Spleen (tissue), 11 donors: ENCODE measurements around the gene NIPSNAP2. TPM values are rescaled to one million over a fixed set of nuclear protein-coding genes. Genes with fewer than 3 reads are reported as not detected.

Experiments
- DNase-seq: peaks from one replicate; pipeline ENCODE4 v3.0.0-alpha.2; 2020
- H3K27ac ChIP-seq, 8 donors: fragments of 200-600 bp; sonication (generic) in 7 of 8; 1 replicate in 4 of 8; 2 replicates in 4 of 8; pipeline versions ENCODE4 v1.5.0 to v1.8.0; 2016 to 2021; ENCODE audit warnings: inconsistent platforms in 4 of 8, mild to moderate bottlenecking in 4 of 8, moderate library complexity in 1 of 8
- H3K27me3 ChIP-seq, 7 donors: fragments of 200-600 bp; sonication (generic) in 6 of 7; replicated peaks in 1 of 7; 1 replicate in 4 of 7; 2 replicates in 3 of 7; pipeline versions ENCODE4 v1.5.0 to v1.8.0; 2016 to 2021; ENCODE audit warnings: inconsistent platforms in 3 of 7, mild to moderate bottlenecking in 1 of 7
- H3K36me3 ChIP-seq, 6 donors: fragments of 200-600 bp; sonication (generic) in 5 of 6; 1 replicate in 4 of 6; 2 replicates in 2 of 6; pipeline versions ENCODE4 v1.5.0 to v1.8.0; 2016 to 2021; ENCODE audit warnings: inconsistent platforms in 2 of 6
- H3K4me1 ChIP-seq, 6 donors: fragments of 200-600 bp; sonication (generic) in 5 of 6; 1 replicate in 3 of 6; 2 replicates in 3 of 6; pipeline versions ENCODE4 v1.5.0 to v1.8.0; 2016 to 2021; ENCODE audit warnings: inconsistent platforms in 3 of 6
- H3K4me3 ChIP-seq, 8 donors: fragments of 200-600 bp; sonication (generic) in 7 of 8; 1 replicate in 4 of 8; 2 replicates in 4 of 8; pipeline versions ENCODE4 v1.5.0 to v1.8.0; 2016 to 2021; ENCODE audit warnings: inconsistent platforms in 4 of 8, mild to moderate bottlenecking in 4 of 8, moderate library complexity in 2 of 8
- H3K9me3 ChIP-seq, 8 donors: fragments of 200-600 bp; sonication (generic) in 7 of 8; 1 replicate in 4 of 8; 2 replicates in 4 of 8; pipeline versions ENCODE4 v1.5.0 to v1.8.0; 2016 to 2021; ENCODE audit warnings: inconsistent platforms in 4 of 8
- POLR2A ChIP-seq, 3 donors: fragments of 450-650 bp; IDR thresholded peaks; one replicate each; pipeline ENCODE4 v1.5.1; 2017; ENCODE audit warnings: antibody characterized with exemption in 3 of 3, mild to moderate bottlenecking in 1 of 3
- POLR2AphosphoS5 ChIP-seq, 3 donors: sonication (generic); formaldehyde crosslinking; IDR thresholded peaks; one replicate each; pipeline ENCODE4 v1.5.1; 2017; ENCODE audit warnings: antibody characterized with exemption in 3 of 3
- WGBS, 5 donors: extraction: QIAGEN DNeasy Blood & Tissue Kit in 3 of 5; methylation state at CpG; one replicate each; pipeline versions ENCODE4 v1.1.5 to v1.1.7; 2013 to 2018; 5-methylcytosine and 5-hydroxymethylcytosine counted together
- intact Hi-C: fragments of 100-400 bp; cut with DNase I; formaldehyde crosslinking; loops from one replicate; pipeline ENCODE4 v1.15.0; 2023; ENCODE audit warnings: low total_unique reads
- polyA plus RNA-seq, 3 donors: library from polyadenylated mRNA; stranded (reverse); fragments of 200-250 nt; gene quantifications; one replicate each; pipeline ENCODE4 v1.2.1, GENCODE V29; 2013
- total RNA-seq, 7 donors: library from RNA; depleted of rRNA in 3 of 7; stranded (reverse); fragments of >200 nt in 3 of 7; fragmentation: NEBNext Ultra II Directional in 4 of 7; extraction: Animal tissue kit (Norgen Biotek cat#: 25700) in 4 of 7; gene quantifications; one replicate each; pipeline versions ENCODE4 v1.1.0 to v1.2.1, GENCODE V29; 2016 to 2021
- TF ChIP-seq, protein P1 (sequence below), 11 experiments: fragments of 200-600 bp in 7 of 11; fragments of 450-650 bp in 4 of 11; sonication (generic) in 4 of 11; IDR thresholded peaks in 8 of 11; conservative IDR thresholded peaks in 3 of 11; 1 replicate in 7 of 11; 2 replicates in 4 of 11; pipeline versions ENCODE4 v1.4.0 to v1.8.0; 2016 to 2021; ENCODE audit warnings: antibody characterized with exemption in 11 of 11, inconsistent platforms in 4 of 11, mild to moderate bottlenecking in 1 of 11
- donor health status: healthy with polysubstance abuse.
- donor health status: DM: no; HTN: no; CAD: no; lungs with moderate emphysema.
- donor health status: DM: no; HTN: no; CAD: no.
- donor health status: Bipolar disorder and iron deficiency.
- donor health status: healthy.
- donor health status: DM: no; HTN: no; CAD: no.
- donor health status: DM: yes; HTN: yes; CAD: no.

NIPSNAP2 gene
- total and polyA plus RNA-seq, 10 donors: 26.8 to 54.1 (median 36.0) TPM

DNA sequence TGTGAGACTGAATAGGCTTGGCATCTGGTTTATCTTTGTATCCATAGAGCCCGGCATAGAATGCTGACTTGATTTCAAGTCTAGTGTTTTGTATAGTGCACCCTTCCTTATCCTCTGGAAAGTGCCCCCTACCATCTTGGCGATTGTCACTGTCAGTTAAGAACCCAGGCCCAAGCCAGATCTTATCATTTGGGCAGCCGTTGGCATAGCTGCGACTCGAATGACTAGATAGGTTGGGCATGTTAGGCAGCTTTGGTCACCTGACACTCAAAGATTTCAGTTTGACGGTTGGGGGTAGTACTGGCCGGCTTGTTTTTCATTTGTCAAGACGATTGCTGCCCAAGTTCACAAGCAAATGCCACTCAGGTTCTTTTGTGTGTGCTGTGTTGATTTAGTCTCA is 6.6 kb downstream of the NIPSNAP2 start:
- DNase-seq: no peak
- intact Hi-C loops: no loop called here
- 79 to 98% (median 90%) methylated on average over 8 of the region's 8 CpGs for WGBS, 5 donors
- no peak overlapping the region for H3K27ac ChIP-seq
- TF ChIP-seq POLR2A (IDR thresholded peaks at IDR 0.05): no peak
- H3K36me3 ChIP-seq: peaks cover 0 to 39% (median 0%) of the 10 kb centered on the region in 6 donors
- H3K27me3 ChIP-seq: no peaks in the 10 kb centered on the region
- H3K4me3 ChIP-seq: no peak overlapping the region
- H3K9me3 ChIP-seq: no peaks in the 10 kb centered on the region
- peaks cover 0 to 25% (median 7%) of the 10 kb centered on the region in 6 donors for H3K4me1 ChIP-seq

DNA sequence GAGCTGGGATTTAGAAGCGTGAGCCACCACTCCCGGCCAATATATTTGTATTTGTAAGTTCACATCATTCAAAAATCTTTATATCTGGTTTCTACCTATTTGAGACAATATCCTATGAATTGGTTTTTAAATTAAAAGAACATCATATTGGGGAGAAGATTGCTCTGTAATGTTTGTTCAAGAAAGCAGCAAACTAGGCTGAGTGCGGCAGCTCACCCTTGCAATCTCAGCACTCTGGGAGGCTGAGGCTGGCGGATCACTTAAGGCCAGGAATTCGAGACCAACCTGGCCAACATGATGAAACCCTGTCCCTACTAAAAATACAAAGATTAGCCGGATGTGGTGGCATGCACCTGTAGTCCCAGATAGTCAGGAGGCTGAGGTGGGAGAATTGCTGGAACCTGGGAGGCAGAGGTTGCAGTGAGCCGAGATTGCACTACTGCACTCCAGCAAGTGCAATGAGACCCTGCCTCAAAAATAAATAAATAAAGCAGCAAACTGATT is 9.4 kb downstream of the NIPSNAP2 start:
- Histone ChIP-seq H3K36me3 (peaks cover 0 to 33% (median 9%) of the 10 kb centered on the region in 6 donors), H3K4me3 (no peak overlapping the region), H3K4me1 (peaks cover 0 to 13% (median 3%) of the 10 kb centered on the region in 6 donors), H3K27me3 (no peaks in the 10 kb centered on the region), H3K27ac (no peak overlapping the region), H3K9me3 (no peaks in the 10 kb centered on the region)
- TF ChIP-seq POLR2AphosphoS5 (IDR thresholded peaks at IDR 0.05): no peak
- TF ChIP-seq POLR2A (IDR thresholded peaks at IDR 0.05): no peak
- TF ChIP-seq, protein P1, sequence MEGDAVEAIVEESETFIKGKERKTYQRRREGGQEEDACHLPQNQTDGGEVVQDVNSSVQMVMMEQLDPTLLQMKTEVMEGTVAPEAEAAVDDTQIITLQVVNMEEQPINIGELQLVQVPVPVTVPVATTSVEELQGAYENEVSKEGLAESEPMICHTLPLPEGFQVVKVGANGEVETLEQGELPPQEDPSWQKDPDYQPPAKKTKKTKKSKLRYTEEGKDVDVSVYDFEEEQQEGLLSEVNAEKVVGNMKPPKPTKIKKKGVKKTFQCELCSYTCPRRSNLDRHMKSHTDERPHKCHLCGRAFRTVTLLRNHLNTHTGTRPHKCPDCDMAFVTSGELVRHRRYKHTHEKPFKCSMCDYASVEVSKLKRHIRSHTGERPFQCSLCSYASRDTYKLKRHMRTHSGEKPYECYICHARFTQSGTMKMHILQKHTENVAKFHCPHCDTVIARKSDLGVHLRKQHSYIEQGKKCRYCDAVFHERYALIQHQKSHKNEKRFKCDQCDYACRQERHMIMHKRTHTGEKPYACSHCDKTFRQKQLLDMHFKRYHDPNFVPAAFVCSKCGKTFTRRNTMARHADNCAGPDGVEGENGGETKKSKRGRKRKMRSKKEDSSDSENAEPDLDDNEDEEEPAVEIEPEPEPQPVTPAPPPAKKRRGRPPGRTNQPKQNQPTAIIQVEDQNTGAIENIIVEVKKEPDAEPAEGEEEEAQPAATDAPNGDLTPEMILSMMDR (IDR thresholded peaks at IDR 0.05 in 8 of 11, conservative IDR thresholded peaks at IDR 0.05 in 3 of 11): no peak
- 93 to 99% (median 96%) methylated on average over 7 of the region's 7 CpGs for WGBS, 5 donors
- intact Hi-C loops: no loop called here
- DNase-seq: no peak

DNA sequence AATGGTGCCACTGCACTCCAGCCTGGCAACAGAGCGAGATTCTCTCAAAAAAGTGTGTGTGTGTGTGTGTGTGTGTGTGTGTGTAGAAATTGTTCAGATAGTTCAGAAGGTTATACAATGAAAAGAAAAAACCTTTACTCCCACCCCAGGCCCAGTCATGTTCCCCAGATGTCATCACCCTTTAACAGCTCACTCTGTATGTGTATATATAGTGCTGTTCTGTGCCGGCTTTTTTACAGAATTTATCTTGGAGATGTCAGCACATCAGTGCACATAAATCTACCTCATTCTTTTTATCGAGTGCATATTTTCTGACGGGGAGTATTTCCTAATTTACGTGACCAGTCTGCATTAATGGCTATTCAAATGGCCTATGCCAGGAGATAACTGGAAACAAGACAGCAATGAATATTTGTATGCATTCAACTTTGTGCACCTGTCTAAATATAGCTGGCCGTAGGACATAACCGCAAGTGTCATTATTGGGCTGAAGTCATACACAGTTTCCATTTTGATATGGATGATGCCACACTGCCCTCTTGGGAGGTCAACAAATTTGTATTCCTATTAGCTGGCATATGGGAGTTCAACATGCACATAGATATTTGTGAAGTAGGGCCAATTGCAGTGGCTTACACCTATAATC is 11.7 kb downstream of the NIPSNAP2 start:
- Histone ChIP-seq H3K4me3 (no peak overlapping the region), H3K36me3 (peaks cover 0 to 37% (median 30%) of the 10 kb centered on the region in 6 donors), H3K27me3 (no peaks in the 10 kb centered on the region), H3K4me1 (peaks cover 0 to 8% (median 3%) of the 10 kb centered on the region in 6 donors), H3K9me3 (no peaks in the 10 kb centered on the region), H3K27ac (no peak overlapping the region)
- WGBS, 5 donors: 88 to 96% (median 94%) methylated on average over 7 of the region's 7 CpGs
- TF ChIP-seq, protein P1 (IDR thresholded peaks at IDR 0.05 in 8 of 11, conservative IDR thresholded peaks at IDR 0.05 in 3 of 11): no peak
- TF ChIP-seq POLR2AphosphoS5 (IDR thresholded peaks at IDR 0.05) (no peak), POLR2A (IDR thresholded peaks at IDR 0.05) (no peak)
- intact Hi-C loops: no loop called here
- DNase-seq: no peak

DNA sequence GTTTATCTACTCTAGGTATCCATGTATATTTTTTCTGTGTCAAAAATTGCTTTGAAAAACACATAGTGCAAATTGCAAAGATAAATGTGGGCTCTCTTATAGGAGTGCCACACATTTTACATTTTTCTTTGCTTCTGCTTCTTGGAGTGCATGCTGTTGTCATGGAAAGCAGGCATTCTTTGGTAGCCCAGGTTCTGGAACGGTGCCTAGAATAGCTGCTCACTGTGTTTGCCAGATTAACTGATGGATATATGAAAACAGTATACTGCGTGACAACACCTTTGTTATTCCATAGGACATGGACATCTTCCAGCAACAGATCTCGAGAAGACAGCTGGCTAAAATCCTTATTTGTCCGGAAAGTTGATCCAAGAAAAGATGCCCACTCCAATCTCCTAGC is 13.4 kb downstream of the NIPSNAP2 start:
- Histone ChIP-seq H3K27me3 (no peaks in the 10 kb centered on the region), H3K27ac (no peak overlapping the region), H3K9me3 (no peaks in the 10 kb centered on the region), H3K36me3 (peaks cover 2 to 54% (median 43%) of the 10 kb centered on the region in 6 donors), H3K4me1 (peaks cover 0 to 8% (median 1%) of the 10 kb centered on the region in 6 donors), H3K4me3 (no peak overlapping the region)
- intact Hi-C loops: no loop called here
- 76 to 89% (median 86%) methylated on average over 4 of the region's 4 CpGs for WGBS, 5 donors
- DNase-seq: no peak
- TF ChIP-seq, protein P1 (IDR thresholded peaks at IDR 0.05 in 8 of 11, conservative IDR thresholded peaks at IDR 0.05 in 3 of 11): no peak
- TF ChIP-seq POLR2A (IDR thresholded peaks at IDR 0.05): no peak
- no peak for TF ChIP-seq POLR2AphosphoS5 (IDR thresholded peaks at IDR 0.05)
